ENCODE results near the gene CHRNA10. TPM values are rescaled to one million over a fixed set of nuclear protein-coding genes. Genes with fewer than 3 reads are reported as not detected.

The CHRNA10 gene, protein sequence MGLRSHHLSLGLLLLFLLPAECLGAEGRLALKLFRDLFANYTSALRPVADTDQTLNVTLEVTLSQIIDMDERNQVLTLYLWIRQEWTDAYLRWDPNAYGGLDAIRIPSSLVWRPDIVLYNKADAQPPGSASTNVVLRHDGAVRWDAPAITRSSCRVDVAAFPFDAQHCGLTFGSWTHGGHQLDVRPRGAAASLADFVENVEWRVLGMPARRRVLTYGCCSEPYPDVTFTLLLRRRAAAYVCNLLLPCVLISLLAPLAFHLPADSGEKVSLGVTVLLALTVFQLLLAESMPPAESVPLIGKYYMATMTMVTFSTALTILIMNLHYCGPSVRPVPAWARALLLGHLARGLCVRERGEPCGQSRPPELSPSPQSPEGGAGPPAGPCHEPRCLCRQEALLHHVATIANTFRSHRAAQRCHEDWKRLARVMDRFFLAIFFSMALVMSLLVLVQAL
- total RNA-seq = 0.47 and 0.59 TPM in 2 replicates
- polyA plus RNA-seq (2012) = 0.68 TPM

DNA sequence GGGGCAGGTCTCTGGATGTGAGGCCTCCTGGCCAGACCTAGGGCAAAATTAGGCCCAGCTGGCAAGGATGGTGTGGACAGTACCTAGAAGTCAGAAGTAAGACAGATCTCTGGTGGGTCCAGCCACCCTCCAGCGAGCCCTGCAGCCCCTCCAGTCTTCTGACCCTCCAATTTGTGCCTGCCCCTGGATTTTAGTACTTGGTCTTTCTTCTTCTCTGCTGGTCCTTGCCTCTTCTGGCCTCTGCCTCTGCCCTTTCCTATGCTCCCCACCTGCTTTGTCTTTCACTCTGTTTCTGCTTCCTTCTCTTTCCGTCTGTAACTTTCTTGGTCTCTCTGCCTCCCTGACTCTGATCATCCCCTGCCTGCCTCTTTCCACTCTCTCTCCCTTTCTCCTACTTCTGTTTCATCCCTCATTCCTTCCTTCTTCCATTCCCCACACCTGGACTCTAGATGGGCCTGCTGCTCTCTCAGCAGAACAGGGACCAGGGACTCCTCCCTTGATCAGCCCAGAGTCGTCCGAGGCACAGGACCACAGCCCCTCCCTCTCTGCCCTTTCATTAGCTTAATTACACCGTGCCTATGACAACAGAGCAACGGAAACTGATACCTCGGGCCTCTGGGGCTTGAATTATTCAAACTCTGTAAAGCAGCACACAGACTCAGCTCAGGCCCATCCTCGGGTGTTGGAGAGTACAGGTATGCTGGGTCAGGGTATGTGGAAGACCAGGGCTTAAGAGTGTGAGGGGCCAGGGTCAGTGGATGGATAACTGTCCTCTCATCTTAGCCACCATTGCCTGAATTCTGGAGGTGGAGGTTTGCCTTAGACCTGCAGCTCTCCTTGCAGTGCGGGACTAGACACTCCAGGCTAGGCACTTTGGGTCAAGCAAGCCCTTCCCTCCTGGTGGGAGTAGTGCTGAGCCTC is at the start of gene CHRNA10:
Gene CHRNA10 (minus strand): TSS at position 51 of the 921 bp plus-strand sequence. CDS start 72 bp downstream, outside the sequence.
- DNase-seq (ENCODE audit: low read depth) = no peak

DNA sequence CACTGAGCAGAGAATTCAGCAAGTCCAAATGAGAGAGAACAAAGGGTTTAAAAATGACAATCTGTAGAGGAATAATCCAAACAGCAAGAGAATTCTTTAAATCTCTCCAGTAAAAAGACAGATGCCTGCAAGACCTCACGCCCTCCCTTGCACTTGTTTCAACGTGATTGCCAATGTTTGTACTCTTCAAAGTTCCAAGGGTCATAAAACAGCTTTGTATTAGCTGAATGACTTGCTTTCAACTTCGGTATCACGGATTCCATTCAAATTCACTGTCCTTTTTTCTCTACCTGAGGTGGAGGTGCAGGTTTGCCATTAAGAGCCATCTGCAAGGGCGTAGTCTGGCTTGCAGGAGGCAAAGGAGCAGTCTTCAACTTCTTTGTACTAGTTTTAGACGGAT is 41.1 kb upstream of the CHRNA10 start:
- DNase-seq (ENCODE audit: low read depth) = no peak

DNA sequence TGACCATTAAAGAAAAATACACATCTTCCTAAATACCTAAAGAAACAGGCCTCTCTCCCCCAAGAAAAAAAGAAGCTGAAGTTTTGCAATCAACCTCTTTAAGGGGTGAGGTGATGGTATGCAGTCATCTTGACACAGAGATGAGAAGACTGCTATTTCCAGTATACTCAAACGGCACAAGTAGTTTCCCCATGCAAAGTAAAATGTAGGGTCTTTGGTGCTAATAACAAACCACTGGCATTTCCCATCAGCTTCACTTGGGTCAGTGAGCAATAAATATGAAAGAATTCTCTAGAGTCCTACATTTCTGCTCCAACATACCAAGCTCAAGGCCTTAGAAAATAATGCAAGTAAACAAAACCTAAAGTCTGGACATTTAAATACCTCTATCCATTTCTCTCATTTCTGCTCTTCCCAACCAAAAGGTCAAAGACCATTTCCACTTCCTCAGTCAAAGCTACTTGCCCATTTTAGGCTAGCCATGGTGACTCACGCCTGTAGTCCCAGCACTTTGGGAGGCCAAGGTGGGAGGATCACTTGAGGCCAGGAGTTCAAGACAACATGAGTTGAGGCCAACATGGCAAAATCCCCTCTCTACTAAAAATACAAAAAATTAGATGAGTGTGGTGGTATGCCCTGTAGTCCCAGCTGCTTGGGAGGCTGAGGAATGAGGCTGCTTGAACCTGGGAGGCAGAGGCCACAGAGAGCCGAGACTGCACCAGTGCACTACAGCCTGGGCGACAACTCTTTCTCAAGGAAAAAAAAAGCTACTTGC is 39.5 kb upstream of the CHRNA10 start:
- DNase-seq (ENCODE audit: low read depth) = no peak

DNA sequence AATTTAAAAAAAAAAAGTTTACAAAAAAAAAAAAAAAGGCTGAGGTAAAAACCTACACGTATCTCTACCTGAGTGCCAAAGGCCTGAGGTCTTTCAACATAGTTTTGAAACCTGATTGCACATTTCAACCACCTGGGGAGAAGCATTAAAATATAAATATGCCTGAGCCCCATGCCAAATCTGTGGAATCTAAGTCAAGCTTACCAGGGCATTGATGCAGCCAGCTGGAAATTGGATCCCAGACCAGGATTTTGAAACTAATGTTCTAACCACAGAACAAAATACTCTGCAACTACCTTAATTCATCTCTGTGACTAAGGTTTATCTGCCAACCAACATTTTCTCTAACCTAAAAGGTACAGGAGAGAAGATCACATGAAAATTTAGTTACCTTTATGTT is 38.8 kb upstream of the CHRNA10 start:
- peak; percentile 14 for DNase-seq (ENCODE audit: low read depth)

DNA sequence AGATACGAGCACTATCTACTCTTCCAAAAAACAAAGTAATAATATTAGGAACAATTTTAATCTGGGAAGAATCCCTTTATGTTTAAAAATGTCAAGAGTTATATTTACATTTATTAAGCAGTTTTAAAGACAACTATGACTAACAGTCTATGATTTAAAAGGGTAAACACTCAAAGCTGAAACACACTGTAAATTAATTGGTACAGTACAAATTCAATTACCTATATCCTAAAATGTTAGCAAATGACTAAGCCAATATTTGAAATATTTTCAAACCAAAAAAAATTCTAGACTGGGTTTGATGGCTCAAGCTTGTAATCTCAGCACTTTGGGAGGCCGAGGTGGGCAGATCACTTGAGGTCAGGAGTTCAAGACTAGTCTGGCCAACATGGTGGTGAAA is 36.0 kb upstream of the CHRNA10 start:
- no peak for DNase-seq (ENCODE audit: low read depth)

DNA sequence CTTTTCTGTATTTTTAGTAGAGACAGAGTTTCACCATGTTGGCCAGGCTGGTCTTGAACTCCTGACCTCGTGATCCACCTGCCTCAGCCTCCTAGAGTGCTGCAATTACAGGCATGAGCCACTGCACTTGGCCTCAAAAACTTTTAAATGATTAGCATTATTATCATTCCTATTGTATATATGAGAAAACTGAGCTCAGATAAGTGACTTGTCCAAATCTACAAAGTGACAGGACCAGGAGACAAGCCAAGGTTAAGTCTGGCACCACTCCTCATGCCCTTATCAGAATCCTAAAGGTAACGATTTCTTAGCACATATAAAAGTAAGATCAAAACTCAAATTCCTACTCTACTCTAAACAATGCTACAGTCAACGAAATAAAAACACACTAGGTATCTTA is 32.2 kb upstream of the CHRNA10 start:
- DNase-seq (ENCODE audit: low read depth) = no peak

DNA sequence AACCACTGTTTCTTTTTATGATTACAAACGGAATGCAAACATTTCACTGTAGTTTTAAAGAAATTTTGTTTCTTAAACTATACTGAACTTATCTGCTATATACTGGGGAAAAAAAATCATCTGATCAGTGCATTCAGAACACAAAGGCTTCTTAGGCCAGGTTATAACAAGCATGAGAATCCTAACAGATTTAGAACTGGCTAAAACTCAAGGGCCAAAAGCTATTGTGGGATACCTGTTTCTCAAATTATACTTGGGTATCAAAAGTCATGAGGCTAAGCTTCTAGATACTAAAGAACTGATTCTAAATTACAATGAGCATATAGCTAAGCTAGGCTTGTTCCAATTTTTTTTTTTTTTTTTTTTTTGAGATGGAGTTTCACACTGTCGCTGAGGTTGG is 29.7 kb upstream of the CHRNA10 start:
- no peak for DNase-seq (ENCODE audit: low read depth)

DNA sequence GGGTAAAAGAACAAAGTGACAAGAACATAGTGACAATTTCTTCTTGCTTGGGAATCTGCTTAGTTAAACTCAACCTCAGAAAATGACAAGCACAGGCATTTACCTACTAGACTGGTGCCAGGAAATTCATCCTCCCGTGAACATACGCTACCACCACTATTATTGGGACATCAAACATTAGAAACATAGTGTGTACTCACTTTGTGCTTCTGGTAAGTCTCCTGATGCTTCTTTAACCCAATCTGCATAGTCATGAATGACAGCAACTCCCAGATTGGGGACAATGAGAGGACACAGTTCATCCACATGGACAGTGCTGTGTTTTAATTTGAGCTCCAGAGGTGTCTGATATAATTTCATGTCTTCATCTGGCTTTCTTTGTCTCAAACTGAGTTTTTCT is 29.2 kb upstream of the CHRNA10 start:
- DNase-seq (ENCODE audit: low read depth) = no peak

DNA sequence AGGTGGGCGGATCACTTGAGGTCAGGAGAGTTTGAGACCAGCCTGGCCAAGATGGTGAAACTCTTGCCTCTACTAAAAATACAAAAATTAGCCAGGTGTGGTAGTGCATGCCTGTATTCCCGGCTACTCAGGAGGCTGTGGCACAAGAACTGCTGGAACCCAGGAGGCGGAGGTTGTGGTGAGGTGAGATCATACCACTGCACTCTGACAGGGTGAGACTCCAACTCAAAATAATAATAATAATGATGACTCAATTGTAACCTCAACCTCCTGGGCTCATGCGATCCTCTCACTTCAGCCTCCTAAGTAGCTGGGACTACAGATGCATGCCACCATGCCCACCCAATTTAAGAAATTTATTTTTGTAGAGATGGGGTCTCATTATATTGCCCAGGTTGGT is 15.6 kb upstream of the CHRNA10 start:
- DNase-seq (ENCODE audit: low read depth) = peak; percentile 13

DNA sequence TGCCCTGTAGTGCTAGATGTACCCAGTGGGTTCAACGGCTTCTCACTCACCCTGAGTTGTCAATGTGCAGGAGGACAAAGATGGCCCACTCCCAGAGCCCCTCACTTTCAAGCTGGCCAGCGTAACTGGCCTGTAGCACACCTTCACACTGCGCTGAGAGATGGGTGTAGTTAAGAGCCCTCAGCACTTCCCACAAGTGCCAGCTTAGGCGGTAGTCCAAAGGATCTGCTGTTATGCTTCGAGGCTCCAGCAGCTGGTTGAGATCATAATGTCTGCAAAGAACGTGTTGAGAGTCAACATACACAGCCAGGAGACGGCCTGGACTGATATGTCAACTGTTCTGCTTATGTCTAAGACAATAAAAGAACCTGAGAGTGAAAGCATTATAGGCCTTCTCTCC is 14.7 kb upstream of the CHRNA10 start:
- DNase-seq (ENCODE audit: low read depth) = no peak

DNA sequence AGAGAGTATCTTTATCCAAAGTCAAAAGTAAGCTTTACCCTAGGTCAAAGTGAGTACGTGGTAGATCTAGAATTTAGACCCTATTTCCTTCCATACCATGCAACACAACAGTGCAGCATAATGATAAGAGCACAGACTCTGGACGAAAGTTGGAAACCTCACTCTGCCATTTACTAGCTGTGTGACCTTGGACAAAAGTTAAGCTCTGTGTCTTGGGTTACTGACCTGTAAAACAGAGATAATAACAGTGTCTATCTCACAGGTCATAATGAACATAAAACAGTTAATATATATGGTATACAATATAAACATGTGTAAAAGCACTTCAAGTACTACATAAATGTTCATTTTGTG is 13.6 kb upstream of the CHRNA10 start:
- DNase-seq (ENCODE audit: low read depth) = no peak

DNA sequence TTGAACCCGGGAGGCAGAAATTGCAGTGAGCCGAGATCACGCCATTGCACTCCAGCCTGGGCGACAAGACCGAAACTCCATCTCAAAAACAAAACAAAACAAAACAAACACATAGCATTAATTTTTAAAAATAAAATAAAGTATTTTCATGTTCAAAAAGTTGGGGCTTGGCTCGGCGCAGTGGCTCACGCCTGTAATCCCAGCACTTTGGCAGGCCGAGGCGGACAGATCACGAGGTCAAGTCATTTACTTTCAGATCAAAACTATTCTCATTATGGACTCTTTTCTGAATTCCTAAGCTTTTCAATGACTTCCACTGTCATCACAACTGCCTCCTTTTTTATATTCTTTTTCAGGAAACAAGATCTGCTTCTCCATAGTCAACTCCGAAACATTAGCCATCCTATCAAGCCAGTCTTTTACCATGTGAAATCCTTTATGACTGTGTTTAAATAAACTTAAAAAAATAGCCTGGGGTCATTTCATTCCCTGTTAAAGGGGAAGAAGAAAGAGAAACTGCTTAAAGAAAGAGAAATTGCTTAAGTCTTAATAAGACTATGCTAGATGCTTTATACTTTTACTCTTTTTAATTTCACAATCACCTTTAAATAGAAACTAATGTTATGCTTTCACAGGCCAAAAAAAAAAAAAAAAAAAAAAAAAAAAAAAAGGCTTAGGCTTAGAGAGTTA is 13.1 kb upstream of the CHRNA10 start:
- no peak for DNase-seq (ENCODE audit: low read depth)

DNA sequence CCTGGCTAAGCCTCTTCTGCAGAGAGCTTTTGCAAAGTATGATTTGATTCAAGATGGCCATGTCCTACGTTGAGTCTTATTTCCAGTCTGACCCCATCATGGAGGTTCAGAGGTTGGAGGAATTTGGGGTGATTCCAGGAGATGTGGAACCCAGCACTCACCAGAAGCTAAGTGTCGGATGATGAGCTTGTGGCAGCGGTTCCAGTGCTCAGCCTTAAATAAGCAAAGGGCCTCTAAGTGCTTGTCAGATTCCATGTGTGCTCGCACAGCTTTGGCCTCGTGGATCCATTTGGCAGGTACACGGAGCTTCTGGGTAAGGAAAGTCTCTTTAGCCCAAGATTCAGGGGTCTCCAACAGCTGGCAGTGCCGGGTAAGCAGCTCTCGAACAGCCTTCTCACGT is 11.9 kb upstream of the CHRNA10 start:
- DNase-seq (ENCODE audit: low read depth) = no peak

DNA sequence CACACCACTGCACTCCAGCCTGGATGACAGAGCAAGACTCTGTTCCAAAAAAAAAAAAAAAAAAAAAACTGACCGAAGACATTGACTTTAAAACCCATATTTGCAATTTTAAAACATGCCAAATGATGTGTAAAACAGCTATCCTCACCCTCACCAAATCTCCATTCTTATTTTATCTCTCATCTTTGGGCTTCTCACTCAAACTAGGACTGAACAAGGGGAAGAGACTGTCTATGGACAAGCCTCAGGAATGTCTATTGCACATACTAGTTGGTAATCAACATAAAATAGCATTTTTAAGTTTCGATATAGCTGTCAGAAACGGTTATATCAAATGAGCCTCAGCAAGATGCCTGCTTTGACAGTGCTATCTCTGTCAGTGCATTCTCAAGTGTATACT is 7.9 kb upstream of the CHRNA10 start:
- no peak for DNase-seq (ENCODE audit: low read depth)

DNA sequence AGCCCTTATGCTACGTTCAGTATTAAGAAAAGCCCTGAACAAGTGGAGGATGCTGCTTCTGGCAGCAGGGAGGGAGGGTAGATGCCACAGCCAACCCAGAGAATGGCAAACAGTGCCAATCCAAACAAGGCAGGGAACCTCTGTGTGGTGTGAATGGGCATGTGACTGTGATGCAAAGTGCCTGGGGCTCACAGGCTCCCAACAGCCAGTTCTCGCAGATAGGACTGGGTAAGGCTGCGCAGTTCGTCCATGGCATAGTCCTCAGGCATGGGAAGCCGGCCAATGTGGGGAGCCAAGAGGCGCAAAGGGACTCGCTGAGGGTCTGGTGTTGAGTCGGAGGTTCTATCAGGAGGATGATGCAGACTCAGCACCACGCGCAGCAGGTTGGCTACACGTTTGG is 4.8 kb upstream of the CHRNA10 start:
- DNase-seq (ENCODE audit: low read depth) = no peak

DNA sequence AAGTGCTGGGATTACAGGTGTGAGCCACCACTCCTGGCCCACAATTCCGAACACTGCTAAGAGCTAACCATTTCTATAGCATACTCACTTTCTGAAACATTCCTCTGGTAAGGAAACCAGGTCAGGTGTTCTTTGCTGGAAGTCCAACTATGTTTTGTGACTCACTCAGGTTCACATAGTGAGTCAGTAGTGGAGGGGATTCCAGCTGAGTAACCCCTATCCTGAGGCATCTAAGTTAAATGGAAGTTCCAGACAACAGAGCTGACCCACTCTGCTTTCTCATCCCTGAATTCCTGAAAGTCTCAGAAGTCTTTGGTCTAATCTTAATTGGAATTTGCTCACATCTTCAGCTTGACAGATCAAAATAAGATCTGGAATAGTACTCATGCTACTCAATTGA is 3.0 kb upstream of the CHRNA10 start:
- DNase-seq (ENCODE audit: low read depth) = no peak

DNA sequence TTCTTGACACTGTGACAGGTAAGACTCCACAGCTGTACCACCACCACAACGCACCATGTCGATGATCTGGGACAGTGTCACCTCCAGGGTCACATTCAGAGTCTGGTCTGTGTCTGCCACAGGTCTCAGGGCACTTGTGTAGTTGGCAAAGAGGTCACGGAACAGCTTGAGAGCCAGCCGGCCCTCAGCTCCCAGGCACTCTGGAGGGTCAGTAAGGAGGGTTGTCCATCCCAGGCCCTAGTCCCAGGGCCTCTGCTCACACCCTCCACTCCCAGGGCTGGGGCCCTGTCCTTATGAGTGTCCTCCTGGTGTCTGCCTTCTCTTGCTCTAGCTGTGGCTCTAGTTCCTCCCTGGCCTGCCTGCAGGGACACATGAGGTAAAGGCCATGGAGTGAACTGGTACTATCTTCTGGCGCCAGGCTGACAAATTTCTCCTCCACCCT is 1.4 kb downstream of the CHRNA10 start:
- DNase-seq (ENCODE audit: low read depth) = no peak

DNA sequence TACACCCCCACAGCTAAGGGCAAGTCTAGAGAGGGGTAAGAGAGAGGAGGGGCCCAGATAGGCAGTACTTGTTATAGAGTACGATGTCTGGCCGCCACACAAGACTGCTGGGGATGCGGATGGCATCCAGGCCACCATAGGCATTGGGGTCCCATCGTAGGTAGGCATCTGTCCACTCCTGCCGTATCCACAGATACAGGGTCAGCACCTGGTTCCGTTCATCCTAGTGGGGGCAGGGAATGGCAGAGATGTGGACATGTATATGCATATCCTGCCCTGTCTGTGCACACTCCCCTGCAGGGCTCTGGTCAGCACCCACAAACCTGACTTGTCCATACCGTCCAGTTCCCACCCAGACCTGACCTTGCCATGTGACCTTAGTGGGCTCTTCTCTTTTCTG is 2.1 kb downstream of the CHRNA10 start:
- DNase-seq (ENCODE audit: low read depth) = no peak

DNA sequence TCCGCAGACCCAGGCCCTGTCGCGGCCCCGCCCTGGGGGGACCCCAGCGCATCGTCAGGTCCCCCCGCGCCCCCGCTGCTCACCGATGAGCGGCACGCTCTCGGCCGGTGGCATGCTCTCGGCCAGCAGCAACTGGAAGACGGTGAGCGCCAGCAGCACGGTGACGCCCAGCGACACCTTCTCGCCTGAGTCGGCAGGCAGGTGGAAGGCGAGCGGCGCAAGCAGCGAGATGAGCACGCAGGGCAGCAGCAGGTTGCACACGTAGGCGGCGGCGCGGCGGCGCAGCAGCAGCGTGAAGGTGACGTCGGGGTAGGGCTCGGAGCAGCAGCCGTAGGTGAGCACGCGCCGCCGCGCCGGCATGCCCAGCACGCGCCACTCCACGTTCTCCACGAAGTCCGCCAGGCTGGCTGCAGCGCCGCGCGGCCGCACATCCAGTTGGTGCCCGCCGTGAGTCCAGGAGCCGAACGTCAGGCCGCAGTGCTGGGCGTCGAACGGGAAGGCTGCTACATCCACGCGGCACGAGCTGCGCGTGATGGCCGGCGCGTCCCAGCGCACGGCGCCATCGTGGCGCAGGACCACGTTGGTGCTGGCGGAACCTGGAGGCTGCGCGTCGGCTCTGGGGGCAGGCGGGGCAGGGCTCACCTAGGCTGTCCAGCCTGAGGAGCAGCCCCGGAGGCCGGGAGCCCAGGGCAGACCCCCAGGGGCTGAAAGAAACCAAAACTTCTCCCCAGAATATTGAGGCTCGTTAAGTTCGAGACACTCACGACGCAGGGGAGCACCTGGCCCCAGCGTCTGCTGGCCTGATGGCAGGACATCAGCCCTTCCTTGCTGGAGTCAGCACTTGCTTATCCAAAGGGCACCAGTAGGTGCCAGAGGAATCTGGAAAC is 3.8 kb downstream of the CHRNA10 start:
- no peak for DNase-seq (ENCODE audit: low read depth)

DNA sequence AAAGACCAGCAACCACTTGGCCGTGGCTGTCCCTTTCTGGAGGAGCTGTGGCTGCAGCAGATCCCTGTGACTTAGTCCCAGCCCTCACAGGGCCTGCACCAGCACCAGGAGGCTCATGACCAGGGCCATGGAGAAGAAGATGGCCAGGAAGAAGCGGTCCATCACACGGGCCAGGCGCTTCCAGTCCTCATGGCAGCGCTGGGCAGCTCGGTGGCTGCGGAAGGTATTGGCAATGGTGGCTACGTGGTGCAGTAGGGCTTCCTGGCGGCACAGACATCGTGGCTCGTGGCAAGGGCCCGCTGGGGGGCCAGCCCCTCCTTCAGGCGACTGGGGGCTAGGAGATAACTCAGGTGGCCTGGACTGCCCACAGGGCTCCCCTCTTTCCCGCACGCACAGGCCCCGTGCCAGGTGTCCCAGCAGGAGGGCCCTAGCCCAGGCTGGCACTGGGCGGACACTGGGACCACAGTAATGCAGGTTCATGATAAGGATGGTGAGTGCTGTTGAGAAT is 5.1 kb downstream of the CHRNA10 start:
- DNase-seq (ENCODE audit: low read depth) = no peak

Data from myocyte (in vitro differentiated cells).